Neuronal stem cell (in vitro differentiated cells): ENCODE data around the gene ELFN1.

Source experiments
- DNase-seq: peaks from one replicate; pipeline ENCODE4 v3.0.0-alpha.2; 2013; ENCODE audit warnings: low spot score
- H2AFZ ChIP-seq: one replicate; pipeline ENCODE4 v1.6.1; 2013; ENCODE audit warnings: mild to moderate bottlenecking, low read length, inconsistent platforms
- H2AK5ac ChIP-seq: 2 replicates; pipeline ENCODE4 v1.6.1; 2013; ENCODE audit warnings: low read depth, mild to moderate bottlenecking, inconsistent platforms, low read length, moderate library complexity, mixed read lengths
- H2BK120ac ChIP-seq: 2 replicates; pipeline ENCODE4 v1.6.1; 2013; ENCODE audit warnings: low read depth, mild to moderate bottlenecking, inconsistent platforms, low read length, moderate library complexity, mixed read lengths
- H2BK12ac ChIP-seq: one replicate; pipeline ENCODE4 v1.6.1; 2013; ENCODE audit warnings: low read length, inconsistent platforms
- H2BK15ac ChIP-seq: 2 replicates; pipeline ENCODE4 v1.6.1; 2013; ENCODE audit warnings: mild to moderate bottlenecking, low read length, inconsistent platforms, mixed read lengths
- H2BK5ac ChIP-seq: one replicate; pipeline ENCODE4 v1.6.1; 2013; ENCODE audit warnings: inconsistent platforms, mild to moderate bottlenecking, low read length, moderate library complexity
- H3K14ac ChIP-seq: one replicate; pipeline ENCODE4 v1.6.1; 2013; ENCODE audit warnings: low read length, inconsistent platforms
- H3K18ac ChIP-seq: 2 replicates; pipeline ENCODE4 v1.6.1; 2013; ENCODE audit warnings: low read length, inconsistent platforms
- H3K23ac ChIP-seq: 2 replicates; pipeline ENCODE4 v1.6.1; 2013; ENCODE audit warnings: low read depth, mild to moderate bottlenecking, mixed read lengths, low read length, inconsistent platforms; ENCODE audit not compliant: poor library complexity
- H3K27ac ChIP-seq: replicated peaks from 3 replicates; pipeline ENCODE4 v1.5.1; 2013; ENCODE audit warnings: low read length, inconsistent platforms
- H3K27me3 ChIP-seq, 3 experiments: 2 replicates each; pipeline ENCODE4 v1.6.1; 2013; ENCODE audit warnings: low read length in 3 of 3, mild to moderate bottlenecking in 2 of 3, inconsistent platforms in 1 of 3, low read depth in 1 of 3, mixed read lengths in 1 of 3, moderate library complexity in 1 of 3; ENCODE audit not compliant: control insufficient read depth in 3 of 3, insufficient read depth in 3 of 3
- H3K36me3 ChIP-seq, 2 donors: replicated peaks in 1 of 2; 2 replicates each; pipeline ENCODE4 v1.6.1; 2013; ENCODE audit warnings: low read length in 2 of 2; ENCODE audit not compliant: control insufficient read depth in 2 of 2, insufficient read depth in 2 of 2
- H3K4ac ChIP-seq: 2 replicates; pipeline ENCODE4 v1.6.1; 2013; ENCODE audit warnings: inconsistent platforms, mild to moderate bottlenecking, low read length, moderate library complexity
- H3K4me1 ChIP-seq, 2 donors: 1 replicate in 1 of 2; 2 replicates in 1 of 2; pipeline ENCODE4 v1.6.1; 2013; ENCODE audit warnings: low read length in 2 of 2, low read depth in 1 of 2; ENCODE audit not compliant: control insufficient read depth in 2 of 2, insufficient read depth in 1 of 2
- H3K4me2 ChIP-seq: one replicate; pipeline ENCODE4 v1.6.1; 2013; ENCODE audit warnings: mild to moderate bottlenecking, low read length, inconsistent platforms; ENCODE audit not compliant: insufficient read depth, poor library complexity, severe bottlenecking
- H3K4me3 ChIP-seq, 2 donors: 2 replicates each; pipeline ENCODE4 v1.5.1; 2013; ENCODE audit warnings: low read length in 2 of 2, mild to moderate bottlenecking in 2 of 2, inconsistent platforms in 1 of 2, moderate library complexity in 1 of 2
- H3K79me1 ChIP-seq: one replicate; pipeline ENCODE4 v1.6.1; 2013; ENCODE audit warnings: low read depth, mild to moderate bottlenecking, inconsistent platforms, low read length, moderate library complexity
- H3K9ac ChIP-seq: one replicate; pipeline ENCODE4 v1.6.1; 2013; ENCODE audit warnings: mild to moderate bottlenecking, low read depth, low read length, inconsistent platforms; ENCODE audit not compliant: poor library complexity
- H3K9me3 ChIP-seq, 2 donors: replicated peaks in 1 of 2; 2 replicates each; pipeline versions ENCODE3 to v1.6.1; 2013; ENCODE audit warnings: low read length in 2 of 2, mild to moderate bottlenecking in 2 of 2, inconsistent platforms in 1 of 2, low read depth in 1 of 2, mixed read lengths in 1 of 2, moderate library complexity in 1 of 2; ENCODE audit not compliant: control insufficient read depth in 2 of 2, insufficient read depth in 1 of 2
- H4K8ac ChIP-seq: one replicate; pipeline ENCODE4 v1.6.1; 2013; ENCODE audit warnings: low read depth, mild to moderate bottlenecking, inconsistent platforms, low read length, moderate library complexity
- H4K91ac ChIP-seq: one replicate; pipeline ENCODE4 v1.6.1; 2013; ENCODE audit warnings: low read length, low read depth, mild to moderate bottlenecking, inconsistent platforms; ENCODE audit not compliant: poor library complexity
- WGBS, 2 donors: extraction: QIAGEN DNeasy Blood & Tissue Kit; methylation state at CpG; one replicate each; pipeline ENCODE4 v1.1.7; 2013; ENCODE audit warnings: missing lambda C conversion rate in 2 of 2, mixed read lengths in 1 of 2; ENCODE audit not compliant: insufficient read length in 2 of 2, insufficient replicate concordance in 1 of 2; ENCODE audit errors: extremely low coverage in 2 of 2; 5-methylcytosine and 5-hydroxymethylcytosine counted together

ELFN1 gene

GRCh38 chr7:1623810-1624209, 46.3 kb upstream of the ELFN1 start:
- Histone ChIP-seq H3K4me2 (no peak overlapping the region), H2BK5ac (no peak overlapping the region), H2AFZ (no peak overlapping the region), H3K27ac (no peak overlapping the region), H3K4me1 (no peaks in the 10 kb centered on the region), H3K36me3 (no peaks in the 10 kb centered on the region), H2AK5ac (no peak overlapping the region), H4K91ac (no peak overlapping the region), H3K27me3 (peaks cover 0 to 3% (median 0%) of the 10 kb centered on the region in 3 experiments), H3K14ac (no peak overlapping the region), H2BK120ac (no peak overlapping the region), H3K18ac (peak overlapping the region; percentile 44), H4K8ac (no peak overlapping the region), H3K4ac (no peak overlapping the region), H3K79me1 (no peaks in the 10 kb centered on the region), H3K9me3 (peaks cover 0 to 1% of the 10 kb centered on the region in 2 donors), H3K4me3 (no peak overlapping the region), H2BK15ac (no peak overlapping the region), H3K23ac (no peak overlapping the region), H2BK12ac (no peak overlapping the region), H3K9ac (no peak overlapping the region)
- DNase-seq = no peak
- WGBS, 2 donors = no CpG with 5 or more reads among the region's 13 CpGs

GRCh38 chr7:1624999-1625927, 44.8 kb upstream of the ELFN1 start:
- no peak for DNase-seq
- H2BK15ac ChIP-seq = no peak overlapping the region
- H3K9me3 ChIP-seq = no peaks in the 10 kb centered on the region
- H3K4me2 ChIP-seq = no peak overlapping the region
- no peaks in the 10 kb centered on the region for H3K4me1 ChIP-seq
- H2BK5ac ChIP-seq = no peak overlapping the region
- H3K23ac ChIP-seq = no peak overlapping the region
- no peak overlapping the region for H3K4me3 ChIP-seq
- peaks cover 0 to 3% (median 0%) of the 10 kb centered on the region in 3 experiments for H3K27me3 ChIP-seq
- H2AFZ ChIP-seq = no peak overlapping the region
- H3K4ac ChIP-seq = no peak overlapping the region
- no peak overlapping the region for H2BK120ac ChIP-seq
- no peak overlapping the region for H3K27ac ChIP-seq
- peak overlapping the region; percentile 27 for H3K9ac ChIP-seq
- no peak overlapping the region for H3K14ac ChIP-seq
- peak overlapping the region; percentile 61 for H3K18ac ChIP-seq
- H3K79me1 ChIP-seq = no peaks in the 10 kb centered on the region
- WGBS, 2 donors = no CpG with 5 or more reads among the region's 18 CpGs
- H3K36me3 ChIP-seq = no peaks in the 10 kb centered on the region
- H4K8ac ChIP-seq = no peak overlapping the region
- no peak overlapping the region for H4K91ac ChIP-seq
- H2BK12ac ChIP-seq = no peak overlapping the region
- no peak overlapping the region for H2AK5ac ChIP-seq

GRCh38 chr7:1626769-1627168, 43.3 kb upstream of the ELFN1 start:
- Histone ChIP-seq H3K9ac (no peak overlapping the region), H3K79me1 (no peaks in the 10 kb centered on the region), H4K8ac (no peak overlapping the region), H3K27ac (no peak overlapping the region), H3K18ac (no peak overlapping the region), H2BK120ac (no peak overlapping the region), H3K14ac (no peak overlapping the region), H3K4ac (no peak overlapping the region), H2AFZ (no peak overlapping the region), H3K4me3 (no peak overlapping the region), H3K27me3 (peaks cover 0 to 3% (median 0%) of the 10 kb centered on the region in 3 experiments), H2BK15ac (no peak overlapping the region), H3K23ac (no peak overlapping the region), H2BK5ac (no peak overlapping the region), H3K36me3 (no peaks in the 10 kb centered on the region), H3K4me1 (no peaks in the 10 kb centered on the region), H4K91ac (no peak overlapping the region), H3K4me2 (no peak overlapping the region), H2BK12ac (no peak overlapping the region), H2AK5ac (no peak overlapping the region), H3K9me3 (no peaks in the 10 kb centered on the region)
- WGBS, 2 donors = no CpG with 5 or more reads among the region's 1 CpG
- no peak for DNase-seq

- H2AFZ ChIP-seq = no peak overlapping the region
- H3K4me3 ChIP-seq = no peak overlapping the region
- H3K9me3 ChIP-seq = peaks cover 3 to 8% of the 10 kb centered on the region in 2 donors
- no peaks in the 10 kb centered on the region for H3K79me1 ChIP-seq
- no peaks in the 10 kb centered on the region for H3K27me3 ChIP-seq
- H3K14ac ChIP-seq = no peak overlapping the region
- no peak overlapping the region for H3K4me2 ChIP-seq
- DNase-seq = no peak
- no peak overlapping the region for H3K9ac ChIP-seq
- no peak overlapping the region for H4K8ac ChIP-seq
- no peak overlapping the region for H2BK120ac ChIP-seq
- no peaks in the 10 kb centered on the region for H3K36me3 ChIP-seq
- no peak overlapping the region for H2BK12ac ChIP-seq
- H3K18ac ChIP-seq = no peak overlapping the region
- H4K91ac ChIP-seq = no peak overlapping the region
- 100% methylated on average over 3 of the region's 3 CpGs; no CpG with 5 or more reads in 1 of the 2 donors for WGBS, 2 donors
- H3K23ac ChIP-seq = no peak overlapping the region
- H2AK5ac ChIP-seq = no peak overlapping the region
- no peak overlapping the region for H2BK5ac ChIP-seq
- no peak overlapping the region for H2BK15ac ChIP-seq
- peaks cover 0 to 2% of the 10 kb centered on the region in 2 donors for H3K4me1 ChIP-seq
- H3K27ac ChIP-seq = no peak overlapping the region
- H3K4ac ChIP-seq = no peak overlapping the region
Observed at GRCh38 chr7:1630700-1631336, 39.3 kb upstream of the ELFN1 start.
